ENCODE data around the gene HEATR5B.

The HEATR5B gene

DNA sequence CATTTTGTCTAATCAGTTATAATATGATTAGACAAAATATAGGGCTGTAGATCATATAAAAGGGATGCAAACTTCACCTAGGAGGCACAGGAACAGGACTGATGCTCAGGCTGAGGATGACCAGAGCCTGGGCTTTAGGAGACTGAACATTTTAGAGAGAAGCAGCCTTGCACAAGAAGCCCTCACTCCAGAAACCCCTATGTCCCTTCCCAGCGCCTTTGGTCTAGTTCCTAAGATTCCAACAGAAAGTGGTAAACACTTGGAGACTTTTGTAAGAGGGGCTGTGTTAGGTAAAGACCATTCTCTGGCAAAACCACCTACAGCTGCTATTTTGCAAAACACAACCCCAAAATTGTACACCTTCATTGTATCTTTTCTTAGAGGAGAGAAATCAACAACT, 33.4 kb upstream of the HEATR5B start:
- Histone ChIP-seq H3K4me3 (ENCODE audit: low read depth, low read length) (no peak overlapping the region), H2BK12ac (ENCODE audit: low read length) (no peak overlapping the region), H3K4me1 (ENCODE audit: control insufficient read depth in 1 of 2, insufficient read depth in 2 of 2, low read length in 2 of 2) (no peaks in the 10 kb centered on the region), H2AK5ac (ENCODE audit: low read length) (no peak overlapping the region), H3K18ac (ENCODE audit: low read length) (no peak overlapping the region), H3K14ac (ENCODE audit: low read length) (no peak overlapping the region), H3K9me3 (ENCODE audit: insufficient read depth, low read depth, low read length) (no peaks in the 10 kb centered on the region), H3K27me3 (ENCODE audit: insufficient read depth, low read length) (no peaks in the 10 kb centered on the region), H3K9ac (ENCODE audit: low read length) (no peak overlapping the region), H4K12ac (ENCODE audit: low read depth, low read length) (no peak overlapping the region), H3K36me3 (ENCODE audit: control insufficient read depth in 1 of 2, insufficient read depth in 2 of 2, low read length in 2 of 2) (peaks cover 10% of the 10 kb centered on the region in 2 experiments), H4K8ac (ENCODE audit: low read depth, low read length) (no peak overlapping the region), H2BK120ac (ENCODE audit: insufficient read depth, low read length, poor library complexity) (no peak overlapping the region), H3K4me2 (ENCODE audit: low read length) (no peak overlapping the region), H3K27ac (ENCODE audit: low read depth, low read length) (no peak overlapping the region), H3K4ac (ENCODE audit: low read depth, low read length) (no peak overlapping the region), H4K91ac (ENCODE audit: low read depth, low read length) (no peak overlapping the region), H2BK5ac (ENCODE audit: low read depth, low read length, poor library complexity) (no peak overlapping the region), H3K79me2 (ENCODE audit: control insufficient read depth, insufficient read depth, low read length, poor library complexity) (no peaks in the 10 kb centered on the region), H3K79me1 (ENCODE audit: low read length) (no peaks in the 10 kb centered on the region), H3K23ac (ENCODE audit: low read length) (no peak overlapping the region), H2AFZ (ENCODE audit: insufficient read depth, low read length, poor library complexity) (no peak overlapping the region)
- DNase-seq, result peak; percentile 64 to 81
- whole genome bisulfite sequencing (ENCODE audit: extremely low coverage, insufficient coverage, insufficient read length), result no CpG with 5 or more reads among the region's 1 CpG

DNA sequence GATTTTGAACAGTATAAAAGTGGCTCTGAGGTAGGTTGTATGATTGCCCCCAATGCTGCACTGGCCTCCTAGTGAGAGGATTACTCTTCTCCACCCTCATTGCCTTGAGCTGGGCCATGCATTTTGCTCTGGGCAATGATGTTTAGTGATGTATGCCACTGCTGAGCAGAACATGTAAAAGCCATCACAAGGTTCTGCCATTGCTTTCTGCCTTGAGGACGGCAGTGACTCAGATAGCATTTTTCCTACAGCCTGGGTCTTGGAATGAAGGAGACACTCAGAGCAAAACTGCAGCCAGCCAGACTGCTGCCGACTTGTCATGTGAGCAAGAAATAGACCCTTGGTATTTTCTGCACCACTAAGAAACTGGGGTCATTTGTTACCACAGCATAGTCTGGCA, 27.8 kb upstream of the HEATR5B start:
- H3K36me3 ChIP-seq (ENCODE audit: control insufficient read depth in 1 of 2, insufficient read depth in 2 of 2, low read length in 2 of 2), result peaks cover 0 to 9% of the 10 kb centered on the region in 2 experiments
- no peaks in the 10 kb centered on the region for H3K9me3 ChIP-seq (ENCODE audit: insufficient read depth, low read depth, low read length)
- H3K23ac ChIP-seq (ENCODE audit: low read length), result no peak overlapping the region
- no CpG with 5 or more reads among the region's 2 CpGs for WGBS (ENCODE audit: extremely low coverage, insufficient coverage, insufficient read length)
- H2BK12ac ChIP-seq (ENCODE audit: low read length), result no peak overlapping the region
- no peak overlapping the region for H3K4me3 ChIP-seq (ENCODE audit: low read depth, low read length)
- no peak overlapping the region for H2AK5ac ChIP-seq (ENCODE audit: low read length)
- no peaks in the 10 kb centered on the region for H3K79me1 ChIP-seq (ENCODE audit: low read length)
- H3K9ac ChIP-seq (ENCODE audit: low read length), result no peak overlapping the region
- no peak overlapping the region for H4K12ac ChIP-seq (ENCODE audit: low read depth, low read length)
- H4K8ac ChIP-seq (ENCODE audit: low read depth, low read length), result no peak overlapping the region
- no peak overlapping the region for H2BK120ac ChIP-seq (ENCODE audit: insufficient read depth, low read length, poor library complexity)
- no peak overlapping the region for H4K91ac ChIP-seq (ENCODE audit: low read depth, low read length)
- no peak overlapping the region for H3K4ac ChIP-seq (ENCODE audit: low read depth, low read length)
- H3K79me2 ChIP-seq (ENCODE audit: control insufficient read depth, insufficient read depth, low read length, poor library complexity), result no peaks in the 10 kb centered on the region
- no peak overlapping the region for H3K27ac ChIP-seq (ENCODE audit: low read depth, low read length)
- DNase-seq, result peak; percentile 70
- no peaks in the 10 kb centered on the region for H3K27me3 ChIP-seq (ENCODE audit: insufficient read depth, low read length)
- H3K14ac ChIP-seq (ENCODE audit: low read length), result no peak overlapping the region
- H3K18ac ChIP-seq (ENCODE audit: low read length), result no peak overlapping the region
- no peak overlapping the region for H2AFZ ChIP-seq (ENCODE audit: insufficient read depth, low read length, poor library complexity)
- H3K4me1 ChIP-seq (ENCODE audit: control insufficient read depth in 1 of 2, insufficient read depth in 2 of 2, low read length in 2 of 2), result no peaks in the 10 kb centered on the region
- H2BK5ac ChIP-seq (ENCODE audit: low read depth, low read length, poor library complexity), result no peak overlapping the region
- H3K4me2 ChIP-seq (ENCODE audit: low read length), result no peak overlapping the region

DNA sequence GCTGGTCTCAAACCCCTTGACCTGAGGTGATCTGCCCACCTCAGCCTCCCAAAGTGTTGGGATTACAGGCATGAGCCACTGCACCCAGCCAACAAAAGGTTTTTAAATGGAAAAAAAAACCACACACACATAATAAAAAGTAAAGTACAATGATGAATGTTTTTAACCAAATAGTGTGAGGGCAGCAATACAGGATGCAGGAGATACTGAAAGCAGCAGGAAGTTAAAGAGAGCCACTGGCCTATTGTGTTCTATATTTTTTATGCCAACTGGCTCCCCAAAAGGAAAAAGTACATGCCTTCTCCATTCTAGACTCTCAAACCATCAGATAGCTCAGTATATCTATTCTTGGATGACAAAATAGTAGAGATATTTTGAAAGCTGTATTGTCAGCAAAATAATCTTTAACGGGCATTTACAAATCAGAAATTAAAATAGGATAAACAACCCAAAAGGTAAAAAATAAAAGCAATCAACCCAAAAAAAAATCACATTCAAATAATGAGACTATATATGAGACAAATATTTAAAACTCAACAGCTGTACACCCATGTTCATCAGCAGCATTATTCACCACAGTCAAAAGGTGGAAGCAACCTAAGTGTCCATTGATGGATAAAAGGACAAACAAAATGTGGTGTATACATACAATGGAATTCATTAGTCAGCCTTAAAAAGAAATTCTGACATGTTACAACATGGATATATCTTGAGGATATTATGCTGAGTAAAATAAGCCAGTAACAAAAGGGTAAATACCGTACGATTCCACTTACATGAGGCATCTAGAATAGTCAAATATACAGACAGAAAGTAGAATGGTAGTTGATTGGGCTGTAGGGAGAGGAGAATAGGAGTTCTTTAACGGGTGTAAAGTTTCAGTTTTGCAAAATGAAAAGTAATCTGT, 26.4 kb upstream of the HEATR5B start:
- H2BK12ac ChIP-seq (ENCODE audit: low read length), result no peak overlapping the region
- H3K36me3 ChIP-seq (ENCODE audit: control insufficient read depth in 1 of 2, insufficient read depth in 2 of 2, low read length in 2 of 2), result peaks cover 3 to 11% of the 10 kb centered on the region in 2 experiments
- no peak overlapping the region for H2AK5ac ChIP-seq (ENCODE audit: low read length)
- no peak overlapping the region for H3K4ac ChIP-seq (ENCODE audit: low read depth, low read length)
- no peaks in the 10 kb centered on the region for H3K4me1 ChIP-seq (ENCODE audit: control insufficient read depth in 1 of 2, insufficient read depth in 2 of 2, low read length in 2 of 2)
- no peak overlapping the region for H2AFZ ChIP-seq (ENCODE audit: insufficient read depth, low read length, poor library complexity)
- no peak overlapping the region for H3K23ac ChIP-seq (ENCODE audit: low read length)
- H2BK5ac ChIP-seq (ENCODE audit: low read depth, low read length, poor library complexity), result no peak overlapping the region
- no peak overlapping the region for H4K8ac ChIP-seq (ENCODE audit: low read depth, low read length)
- WGBS (ENCODE audit: extremely low coverage, insufficient coverage, insufficient read length), result no CpG with 5 or more reads among the region's 4 CpGs
- H4K91ac ChIP-seq (ENCODE audit: low read depth, low read length), result no peak overlapping the region
- no peak overlapping the region for H3K18ac ChIP-seq (ENCODE audit: low read length)
- no peak overlapping the region for H3K27ac ChIP-seq (ENCODE audit: low read depth, low read length)
- no peaks in the 10 kb centered on the region for H3K79me2 ChIP-seq (ENCODE audit: control insufficient read depth, insufficient read depth, low read length, poor library complexity)
- no peak overlapping the region for H3K4me2 ChIP-seq (ENCODE audit: low read length)
- H2BK120ac ChIP-seq (ENCODE audit: insufficient read depth, low read length, poor library complexity), result no peak overlapping the region
- no peak overlapping the region for H3K4me3 ChIP-seq (ENCODE audit: low read depth, low read length)
- H3K14ac ChIP-seq (ENCODE audit: low read length), result no peak overlapping the region
- H4K12ac ChIP-seq (ENCODE audit: low read depth, low read length), result no peak overlapping the region
- H3K27me3 ChIP-seq (ENCODE audit: insufficient read depth, low read length), result no peaks in the 10 kb centered on the region
- H3K79me1 ChIP-seq (ENCODE audit: low read length), result no peaks in the 10 kb centered on the region
- H3K9me3 ChIP-seq (ENCODE audit: insufficient read depth, low read depth, low read length), result no peaks in the 10 kb centered on the region
- H3K9ac ChIP-seq (ENCODE audit: low read length), result no peak overlapping the region
- no peak for DNase-seq

DNA sequence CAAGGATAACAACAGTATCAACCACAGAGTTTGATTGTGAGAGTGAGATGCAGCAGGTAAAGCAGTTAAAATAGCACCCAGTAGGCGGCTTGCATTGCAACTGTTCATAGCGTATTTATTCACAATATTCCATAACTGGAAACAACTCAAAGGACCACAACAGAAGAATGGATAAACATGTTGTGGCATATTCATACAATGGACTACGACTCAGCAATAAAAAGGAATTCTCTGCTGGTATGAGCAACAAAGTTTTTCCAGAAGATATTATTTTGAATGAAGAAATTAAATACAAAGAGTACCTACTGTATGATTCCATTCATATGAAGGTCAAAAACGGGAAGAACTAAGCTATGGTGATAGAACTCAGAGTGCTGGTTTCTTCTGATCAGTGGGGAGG, 25.4 kb upstream of the HEATR5B start:
- H3K4me1 ChIP-seq (ENCODE audit: control insufficient read depth in 1 of 2, insufficient read depth in 2 of 2, low read length in 2 of 2), result no peaks in the 10 kb centered on the region
- H3K14ac ChIP-seq (ENCODE audit: low read length), result no peak overlapping the region
- no peak overlapping the region for H3K4me3 ChIP-seq (ENCODE audit: low read depth, low read length)
- no peak overlapping the region for H4K12ac ChIP-seq (ENCODE audit: low read depth, low read length)
- no peaks in the 10 kb centered on the region for H3K79me2 ChIP-seq (ENCODE audit: control insufficient read depth, insufficient read depth, low read length, poor library complexity)
- H2BK120ac ChIP-seq (ENCODE audit: insufficient read depth, low read length, poor library complexity), result no peak overlapping the region
- no peak overlapping the region for H2AFZ ChIP-seq (ENCODE audit: insufficient read depth, low read length, poor library complexity)
- H2BK5ac ChIP-seq (ENCODE audit: low read depth, low read length, poor library complexity), result no peak overlapping the region
- no peak overlapping the region for H3K23ac ChIP-seq (ENCODE audit: low read length)
- no peak for DNase-seq
- no peak overlapping the region for H3K4me2 ChIP-seq (ENCODE audit: low read length)
- H3K36me3 ChIP-seq (ENCODE audit: control insufficient read depth in 1 of 2, insufficient read depth in 2 of 2, low read length in 2 of 2), result peaks cover 3 to 12% of the 10 kb centered on the region in 2 experiments
- no CpG with 5 or more reads among the region's 4 CpGs for WGBS (ENCODE audit: extremely low coverage, insufficient coverage, insufficient read length)
- H2AK5ac ChIP-seq (ENCODE audit: low read length), result no peak overlapping the region
- H3K4ac ChIP-seq (ENCODE audit: low read depth, low read length), result no peak overlapping the region
- no peak overlapping the region for H4K91ac ChIP-seq (ENCODE audit: low read depth, low read length)
- H3K18ac ChIP-seq (ENCODE audit: low read length), result no peak overlapping the region
- no peak overlapping the region for H3K27ac ChIP-seq (ENCODE audit: low read depth, low read length)
- H3K79me1 ChIP-seq (ENCODE audit: low read length), result no peaks in the 10 kb centered on the region
- H3K27me3 ChIP-seq (ENCODE audit: insufficient read depth, low read length), result no peaks in the 10 kb centered on the region
- H3K9ac ChIP-seq (ENCODE audit: low read length), result no peak overlapping the region
- H2BK12ac ChIP-seq (ENCODE audit: low read length), result no peak overlapping the region
- no peaks in the 10 kb centered on the region for H3K9me3 ChIP-seq (ENCODE audit: insufficient read depth, low read depth, low read length)
- no peak overlapping the region for H4K8ac ChIP-seq (ENCODE audit: low read depth, low read length)
